Measurements from ENCODE around the gene PDS5B. TPM values are rescaled to one million over a fixed set of nuclear protein-coding genes. Genes with fewer than 3 reads are reported as not detected.

Gene PDS5B
- total and polyA plus RNA-seq, 9 of the 15 experiments (the other 6 are each of a cell fraction or from before 2014, with no cell fraction given): 6.2 to 23.7 (median 13.1) TPM

DNA sequence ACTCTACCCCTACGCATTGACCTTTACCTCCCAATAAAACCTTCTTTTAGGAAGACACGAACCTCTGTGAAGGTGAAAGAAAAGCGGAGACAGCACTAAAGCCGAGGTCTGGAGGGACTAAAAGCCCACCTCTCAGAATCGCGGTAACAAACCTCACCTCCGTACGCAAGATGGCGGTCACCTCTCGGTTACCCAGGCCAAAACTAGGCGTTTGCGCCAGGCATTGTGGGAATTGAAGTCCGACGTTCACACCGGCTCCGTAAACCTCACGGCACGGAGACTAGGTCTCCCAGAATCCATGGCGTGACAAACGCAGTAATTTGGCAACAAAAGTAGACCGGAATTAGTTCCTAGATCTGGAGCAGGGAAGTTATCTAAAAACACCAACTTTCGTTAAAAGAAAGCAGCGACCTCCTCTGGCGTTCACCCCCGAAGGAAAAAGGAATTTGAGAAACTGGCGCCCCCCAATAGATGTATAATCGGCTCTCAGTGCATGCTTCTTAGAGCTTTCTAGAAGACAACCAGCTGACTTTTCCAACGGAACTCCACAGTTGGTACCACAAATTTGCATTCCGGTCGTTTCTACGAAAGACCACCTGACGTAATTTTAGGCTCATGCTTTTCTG lies 47.5 kb upstream of the PDS5B start, which contains the start of gene N4BP2L2 (continued):
- TF ChIP-seq RBFOX2 (IDR thresholded peaks at IDR 0.05; ENCODE audit: low read depth, low read length) (peak; percentile 67), ZBTB2 (IDR thresholded peaks at IDR 0.05) (peak; percentile 69), ZNF23 (CRISPR knock-in tag; IDR thresholded peaks at IDR 0.05) (no peak), ZNF140 (CRISPR knock-in tag; IDR thresholded peaks at IDR 0.05) (no peak), SMAD1 (IDR thresholded peaks at IDR 0.05; ENCODE audit: low read depth, low read length, partially characterized antibody) (no peak), CUX1 (CRISPR knock-in tag; IDR thresholded peaks at IDR 0.05) (no peak), DNMT1 (IDR thresholded peaks at IDR 0.05) (no peak), ATF7 (IDR thresholded peaks at IDR 0.05) (peak; percentile 65; the same call in 1 of the 2 replicates), L3MBTL2 (IDR thresholded peaks at IDR 0.05) (peak; percentile 30; the same call in 1 of the 2 replicates), NR2C1 (IDR thresholded peaks at IDR 0.05) (peak; percentile 90), NR2C1 (tag; IDR thresholded peaks at IDR 0.05) (peak; percentile 96), TEAD1 (CRISPR knock-in tag; IDR thresholded peaks at IDR 0.05) (peak in 1 of 2 experiments; percentile 30; a peak in 1 of 4 replicates), TEAD4 (IDR thresholded peaks at IDR 0.05; ENCODE audit: low read length) (peak; percentile 50), TEAD4 (CRISPR knock-in tag; IDR thresholded peaks at IDR 0.05; ENCODE audit: borderline replicate concordance) (no peak), ZFX (CRISPR knock-in tag; IDR thresholded peaks at IDR 0.05) (peak; percentile 83), MXD1 (CRISPR knock-in tag; IDR thresholded peaks at IDR 0.05; ENCODE audit: borderline replicate concordance, poor library complexity, severe bottlenecking) (no peak), RB1 (IDR thresholded peaks at IDR 0.05; ENCODE audit: low read depth) (peak; percentile 48; the same call in 1 of the 2 replicates), PML (IDR thresholded peaks at IDR 0.05; ENCODE audit: low read length) (peak; percentile 58)
- TF ChIP-seq, protein P1, sequence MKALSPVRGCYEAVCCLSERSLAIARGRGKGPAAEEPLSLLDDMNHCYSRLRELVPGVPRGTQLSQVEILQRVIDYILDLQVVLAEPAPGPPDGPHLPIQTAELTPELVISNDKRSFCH (CRISPR knock-in tag; IDR thresholded peaks at IDR 0.05): no peak
- TF ChIP-seq, protein P1 (tag; IDR thresholded peaks at IDR 0.05): peak; percentile 35; the same call in 1 of the 2 replicates
- TF ChIP-seq, protein P2, sequence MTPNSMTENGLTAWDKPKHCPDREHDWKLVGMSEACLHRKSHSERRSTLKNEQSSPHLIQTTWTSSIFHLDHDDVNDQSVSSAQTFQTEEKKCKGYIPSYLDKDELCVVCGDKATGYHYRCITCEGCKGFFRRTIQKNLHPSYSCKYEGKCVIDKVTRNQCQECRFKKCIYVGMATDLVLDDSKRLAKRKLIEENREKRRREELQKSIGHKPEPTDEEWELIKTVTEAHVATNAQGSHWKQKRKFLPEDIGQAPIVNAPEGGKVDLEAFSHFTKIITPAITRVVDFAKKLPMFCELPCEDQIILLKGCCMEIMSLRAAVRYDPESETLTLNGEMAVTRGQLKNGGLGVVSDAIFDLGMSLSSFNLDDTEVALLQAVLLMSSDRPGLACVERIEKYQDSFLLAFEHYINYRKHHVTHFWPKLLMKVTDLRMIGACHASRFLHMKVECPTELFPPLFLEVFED (CRISPR knock-in tag; conservative IDR thresholded peaks at IDR 0.05): no peak
